ENCODE data around the gene NRDC. TPM values are rescaled to one million over a fixed set of nuclear protein-coding genes. Genes with fewer than 3 reads are reported as not detected.

NRDC gene
- total and polyA plus RNA-seq, 9 of the 15 experiments (the other 6 are each of a cell fraction or from before 2014, with no cell fraction given), result 102 to 371 (median 201) TPM

DNA sequence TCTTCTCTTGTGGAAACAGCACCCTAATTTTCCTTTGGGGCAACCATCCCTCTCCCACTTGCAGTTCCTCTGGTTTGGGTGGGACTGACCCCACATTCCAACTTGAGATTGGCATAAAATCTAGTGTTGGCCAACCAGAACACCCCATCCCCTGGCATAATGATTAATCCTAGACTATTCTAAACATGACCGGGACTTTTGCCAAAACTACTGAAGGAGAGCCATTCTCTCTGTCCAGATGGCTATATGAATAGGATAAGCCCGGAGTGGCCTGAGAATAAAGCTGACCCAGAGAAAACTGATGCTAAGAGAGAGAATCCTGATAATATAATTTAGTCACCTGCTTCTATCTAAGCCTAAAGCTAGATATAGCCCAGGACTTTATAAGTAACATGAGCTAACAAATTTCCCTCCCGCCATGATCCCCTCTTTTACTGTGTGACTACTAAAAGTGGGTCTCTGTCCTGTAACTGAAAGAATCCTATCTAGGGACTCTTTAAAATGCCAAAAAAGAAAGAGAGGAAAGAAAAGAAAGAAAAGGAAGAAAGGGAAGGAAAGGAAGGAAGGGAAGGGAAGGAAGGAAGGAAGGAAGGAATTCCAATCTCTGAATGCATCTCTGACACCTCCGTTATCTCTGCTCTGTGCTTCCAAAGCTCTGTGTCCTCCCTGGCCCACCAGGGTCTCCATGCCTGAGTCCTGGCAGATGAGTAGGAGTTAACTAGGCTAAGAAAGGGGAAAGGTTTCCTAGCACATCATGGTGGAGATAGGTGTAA is 28.0 kb upstream of the NRDC start:
- peaks cover 13 to 24% of the 10 kb centered on the region in 2 experiments for H3K27me3 ChIP-seq (ENCODE audit: control insufficient read depth in 2 of 2, insufficient read depth in 2 of 2, low read length in 2 of 2)
- ChIA-PET POLR2A (interaction anchor here (0.7 to 1.0 kb wide), 2 partner anchors 62 to 188 kb away, joined by 3 read pairs; no protein-coding TSS in a partner anchor), CTCF (ENCODE audit: low intra/inter-chr PET ratio) (no interaction called here)
- no peak overlapping the region for H3K4me2 ChIP-seq (ENCODE audit: insufficient read depth, low read length)
- intact Hi-C loops (cut with micrococcal nuclease) (no loop called here), in situ Hi-C loops (cut with MboI) (no loop called here)
- H3K79me2 ChIP-seq (ENCODE audit: control insufficient read depth, insufficient read depth, low read length), result no peaks in the 10 kb centered on the region
- H3K27ac ChIP-seq (ENCODE audit: extremely low read depth, low read depth, low read length), result no peak overlapping the region
- H4K20me1 ChIP-seq (replicated peaks; ENCODE audit: control insufficient read depth, insufficient read depth, low read length), result no peaks in the 10 kb centered on the region
- no peaks in the 10 kb centered on the region for H3K36me3 ChIP-seq (ENCODE audit: control insufficient read depth, insufficient read depth, low read length)
- H3K9me3 ChIP-seq (replicated peaks; ENCODE audit: control insufficient read depth, insufficient read depth, low read depth, low read length), result 0 out of 2 replicates have a peak, but pooled peaks cover 4% of the 10 kb centered on the region
- 0% methylated on average over 4 of the region's 4 CpGs for WGBS (ENCODE audit: insufficient coverage, low coverage, missing lambda C conversion rate)
- peak; percentile 78 for TF ChIP-seq PCBP2 (IDR thresholded peaks at IDR 0.05; ENCODE audit: low read depth, low read length, poor library complexity, severe bottlenecking)
- no peak for TF ChIP-seq KAT7 (CRISPR knock-in tag; IDR thresholded peaks at IDR 0.05; ENCODE audit: borderline replicate concordance)
- DNase-seq (ENCODE audit: extremely low read depth in 1 of 4, low spot score in 3 of 4) (no peak), FAIRE-seq (no peak), ATAC-seq (no peak)
- H2AFZ ChIP-seq (ENCODE audit: low read depth, low read length), result no peak overlapping the region
- BruUV-seq (replicated peaks), result no TSS peak
- H3K4me1 ChIP-seq (replicated peaks in 1 of 2; ENCODE audit: control insufficient read depth in 2 of 2, insufficient read depth in 2 of 2, low read length in 2 of 2), result no peaks in the 10 kb centered on the region
- H3K9me1 ChIP-seq (ENCODE audit: control insufficient read depth, insufficient read depth, low read length), result no peaks in the 10 kb centered on the region
- H3K4me3 ChIP-seq, result no peak overlapping the region
- H3K9ac ChIP-seq (ENCODE audit: insufficient read depth in 1 of 2, low read depth in 2 of 2, low read length in 2 of 2), result no peak overlapping the region

DNA sequence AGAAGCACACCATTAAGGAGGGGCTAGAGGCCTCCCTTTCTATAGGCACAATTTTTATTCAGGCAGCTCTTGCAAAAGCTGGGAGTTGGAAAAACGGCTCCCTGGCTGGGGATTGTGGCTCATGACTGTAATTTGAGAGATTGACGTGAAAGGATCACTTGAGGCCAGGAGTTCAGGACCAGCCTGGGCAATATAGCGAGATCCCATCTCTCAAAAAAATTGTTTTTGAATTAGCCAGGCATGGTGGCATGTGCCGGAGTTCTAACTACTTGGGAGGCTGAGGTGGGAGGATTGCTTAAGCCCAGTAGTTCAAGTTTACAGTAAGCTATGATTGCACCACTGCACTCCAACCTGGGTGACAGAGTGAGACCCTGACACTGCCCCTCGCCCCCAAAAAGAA is 23.9 kb upstream of the NRDC start:
- Histone ChIP-seq H2AFZ (ENCODE audit: low read depth, low read length) (no peak overlapping the region), H3K27me3 (ENCODE audit: control insufficient read depth in 2 of 2, insufficient read depth in 2 of 2, low read length in 2 of 2) (peaks cover 4 to 26% of the 10 kb centered on the region in 2 experiments; a peak in 4 of 5 replicates), H3K36me3 (ENCODE audit: control insufficient read depth, insufficient read depth, low read length) (no peaks in the 10 kb centered on the region), H4K20me1 (replicated peaks; ENCODE audit: control insufficient read depth, insufficient read depth, low read length) (no peaks in the 10 kb centered on the region), H3K4me2 (ENCODE audit: insufficient read depth, low read length) (no peak overlapping the region), H3K9me3 (replicated peaks; ENCODE audit: control insufficient read depth, insufficient read depth, low read depth, low read length) (0 out of 2 replicates have a peak, but pooled peaks cover 4% of the 10 kb centered on the region), H3K27ac (ENCODE audit: extremely low read depth, low read depth, low read length) (no peak overlapping the region), H3K9me1 (ENCODE audit: control insufficient read depth, insufficient read depth, low read length) (no peaks in the 10 kb centered on the region), H3K4me1 (replicated peaks in 1 of 2; ENCODE audit: control insufficient read depth in 2 of 2, insufficient read depth in 2 of 2, low read length in 2 of 2) (no peaks in the 10 kb centered on the region), H3K79me2 (ENCODE audit: control insufficient read depth, insufficient read depth, low read length) (no peaks in the 10 kb centered on the region), H3K9ac (ENCODE audit: insufficient read depth in 1 of 2, low read depth in 2 of 2, low read length in 2 of 2) (no peak overlapping the region), H3K4me3 (no peak overlapping the region)
- in situ Hi-C loops (cut with MboI), result no loop called here
- ATAC-seq, result no peak
- FAIRE-seq, result no peak
- ChIA-PET POLR2A (interaction anchor here (0.7 to 1.2 kb wide), 4 partner anchors 9 to 171 kb away, joined by 3 read pairs; no protein-coding TSS in a partner anchor), CTCF (ENCODE audit: low intra/inter-chr PET ratio) (no interaction called here)
- WGBS (ENCODE audit: insufficient coverage, low coverage, missing lambda C conversion rate), result 1% methylated on average over 5 of the region's 5 CpGs
- BruUV-seq (replicated peaks), result no TSS peak
- intact Hi-C loops (cut with micrococcal nuclease), result no loop called here
- TF ChIP-seq NRF1 (conservative IDR thresholded peaks at IDR 0.05 in 1 of 2, IDR thresholded peaks at IDR 0.05 in 1 of 2) (no peak), ZNF121 (CRISPR knock-in tag; conservative IDR thresholded peaks at IDR 0.05) (peak; percentile 81), RBM25 (IDR thresholded peaks at IDR 0.05; ENCODE audit: low read depth, low read length, severe bottlenecking) (peak; percentile 8)
- no peak for DNase-seq (ENCODE audit: extremely low read depth in 1 of 4, low spot score in 3 of 4)
